Measurements from ENCODE around the gene ARPC4.

Gene ARPC4

GRCh38 chr3:9785602-9786001, 7.3 kb upstream of the ARPC4 start:
- H3K4me2 ChIP-seq (ENCODE audit: low read depth, low read length) = no peak overlapping the region

GRCh38 chr3:9786209-9786739, 6.6 kb upstream of the ARPC4 start:
- no peak overlapping the region for H3K9ac ChIP-seq (ENCODE audit: low read length)
- no peak overlapping the region for H3K4me3 ChIP-seq (ENCODE audit: low read length)
- no peaks in the 10 kb centered on the region for H3K79me2 ChIP-seq (ENCODE audit: low read length)
- no peak overlapping the region for H3K4me2 ChIP-seq (ENCODE audit: low read depth, low read length)
- H3K4me1 ChIP-seq (ENCODE audit: low read length) = no peaks in the 10 kb centered on the region
- H3K27me3 ChIP-seq (replicated peaks; ENCODE audit: insufficient read depth, low read length) = no peaks in the 10 kb centered on the region
- no peak overlapping the region for H2AFZ ChIP-seq (ENCODE audit: low read length)
- H3K36me3 ChIP-seq (replicated peaks; ENCODE audit: insufficient read depth, low read length) = 0 out of 2 replicates have a peak, but pooled peaks cover 2% of the 10 kb centered on the region
- no peak for TF ChIP-seq CTCF (IDR thresholded peaks at IDR 0.05; ENCODE audit: low read length)
- no peak for TF ChIP-seq EZH2phosphoT487 (IDR thresholded peaks at IDR 0.05; ENCODE audit: low read length)
- no peak for TF ChIP-seq EZH2 (optimal IDR thresholded peaks at IDR 0.05; ENCODE audit: low read depth, low read length)
- no peaks in the 10 kb centered on the region for H3K9me2 ChIP-seq (replicated peaks; ENCODE audit: insufficient read depth, low read length)
- no peaks in the 10 kb centered on the region for H4K20me1 ChIP-seq (ENCODE audit: insufficient read depth, low read length)
- H3K9me3 ChIP-seq (replicated peaks; ENCODE audit: insufficient read depth, low read length) = no peaks in the 10 kb centered on the region
- H3K27ac ChIP-seq (ENCODE audit: low read length) = no peak overlapping the region
- no peak for DNase-seq
- no peaks in the 10 kb centered on the region for H3F3A ChIP-seq (ENCODE audit: insufficient read depth, low read length)

More at GRCh38 chr3:9785602-9786001, 7.3 kb upstream of the ARPC4 start:
- TF ChIP-seq CTCF (IDR thresholded peaks at IDR 0.05; ENCODE audit: low read length) (no peak), EZH2 (optimal IDR thresholded peaks at IDR 0.05; ENCODE audit: low read depth, low read length) (no peak), EZH2phosphoT487 (IDR thresholded peaks at IDR 0.05; ENCODE audit: low read length) (no peak)
- H3K36me3 ChIP-seq (replicated peaks; ENCODE audit: insufficient read depth, low read length) = 0 out of 2 replicates have a peak, but pooled peaks cover 2% of the 10 kb centered on the region
- H3K4me3 ChIP-seq (ENCODE audit: low read length) = no peak overlapping the region
- no peak overlapping the region for H3K9ac ChIP-seq (ENCODE audit: low read length)
- H3K9me2 ChIP-seq (replicated peaks; ENCODE audit: insufficient read depth, low read length) = no peaks in the 10 kb centered on the region
- no peaks in the 10 kb centered on the region for H3K79me2 ChIP-seq (ENCODE audit: low read length)
- H3F3A ChIP-seq (ENCODE audit: insufficient read depth, low read length) = no peaks in the 10 kb centered on the region
- no peak for DNase-seq
- H3K9me3 ChIP-seq (replicated peaks; ENCODE audit: insufficient read depth, low read length) = no peaks in the 10 kb centered on the region
- no peak overlapping the region for H3K27ac ChIP-seq (ENCODE audit: low read length)
- no peaks in the 10 kb centered on the region for H3K4me1 ChIP-seq (ENCODE audit: low read length)
- no peaks in the 10 kb centered on the region for H3K27me3 ChIP-seq (replicated peaks; ENCODE audit: insufficient read depth, low read length)
- no peak overlapping the region for H2AFZ ChIP-seq (ENCODE audit: low read length)
- H4K20me1 ChIP-seq (ENCODE audit: insufficient read depth, low read length) = no peaks in the 10 kb centered on the region

- Histone ChIP-seq H3K9me3 (replicated peaks; ENCODE audit: insufficient read depth, low read length) (no peaks in the 10 kb centered on the region), H3K27me3 (replicated peaks; ENCODE audit: insufficient read depth, low read length) (no peaks in the 10 kb centered on the region), H3K79me2 (ENCODE audit: low read length) (peaks cover 6% of the 10 kb centered on the region; the same call in 1 of the 2 replicates), H3K36me3 (replicated peaks; ENCODE audit: insufficient read depth, low read length) (0 out of 2 replicates have a peak, but pooled peaks cover 2% of the 10 kb centered on the region), H3K9ac (ENCODE audit: low read length) (no peak overlapping the region), H3K4me1 (ENCODE audit: low read length) (no peaks in the 10 kb centered on the region), H2AFZ (ENCODE audit: low read length) (no peak overlapping the region), H3K4me3 (ENCODE audit: low read length) (no peak overlapping the region), H3F3A (ENCODE audit: insufficient read depth, low read length) (no peaks in the 10 kb centered on the region), H3K27ac (ENCODE audit: low read length) (no peak overlapping the region), H3K4me2 (ENCODE audit: low read depth, low read length) (no peak overlapping the region), H4K20me1 (ENCODE audit: insufficient read depth, low read length) (no peaks in the 10 kb centered on the region), H3K9me2 (replicated peaks; ENCODE audit: insufficient read depth, low read length) (no peaks in the 10 kb centered on the region)
- TF ChIP-seq CTCF (IDR thresholded peaks at IDR 0.05; ENCODE audit: low read length) = peak; percentile 58
- no peak for TF ChIP-seq EZH2 (optimal IDR thresholded peaks at IDR 0.05; ENCODE audit: low read depth, low read length)
- TF ChIP-seq EZH2phosphoT487 (IDR thresholded peaks at IDR 0.05; ENCODE audit: low read length) = no peak
- no peak for DNase-seq
Observed at GRCh38 chr3:9786825-9787669, 5.8 kb upstream of the ARPC4 start.

All from MM.1S (cell line).